HL-60 (cell line): ENCODE data around the gene ENDOV.

Source experiments
- DNase-seq, 2 experiments: peaks; one replicate each; pipeline ENCODE4 v3.0.0-alpha.2; 2010 to 2020; ENCODE audit warnings: low read depth in 1 of 2, low spot score in 1 of 2
- H3K27ac ChIP-seq: fragments of 250-450 bp; sonication (Bioruptor Pico); replicated peaks from 2 replicates; pipeline ENCODE4 v1.5.1; 2020; ENCODE audit warnings: mild to moderate bottlenecking, moderate library complexity
- H3K27me3 ChIP-seq: fragments of 250-450 bp; sonication (Bioruptor Pico); 2 replicates; pipeline ENCODE4 v1.5.1; 2021; ENCODE audit warnings: mild to moderate bottlenecking, moderate library complexity; ENCODE audit not compliant: insufficient read depth, poor library complexity, severe bottlenecking
- H3K4me3 ChIP-seq: replicated peaks from 2 replicates; pipeline ENCODE4 v1.5.1; 2011; ENCODE audit warnings: mild to moderate bottlenecking, control low read depth, low read length; ENCODE audit not compliant: insufficient read depth
- CTCF ChIP-seq: IDR thresholded peaks from one replicate; pipeline ENCODE4 v1.5.1; 2011; ENCODE audit warnings: low read length, control low read depth, inconsistent platforms; ENCODE audit not compliant: insufficient read depth
- GABPA ChIP-seq: IDR thresholded peaks from 2 replicates; pipeline ENCODE4 v1.6.1; 2012; ENCODE audit warnings: low read depth
- POLR2AphosphoS5 ChIP-seq: IDR thresholded peaks from 2 replicates; pipeline ENCODE4 v1.6.1; 2012; ENCODE audit warnings: low read depth
- SPI1 ChIP-seq: IDR thresholded peaks from 2 replicates; pipeline ENCODE4 v1.6.1; 2012; ENCODE audit warnings: low read depth, mild to moderate bottlenecking, borderline replicate concordance
- TF ChIP-seq, protein P1 (sequence below): IDR thresholded peaks from 2 replicates; pipeline ENCODE4 v1.6.1; 2012; ENCODE audit warnings: low read depth; ENCODE audit not compliant: insufficient replicate concordance

ENDOV gene

DNA sequence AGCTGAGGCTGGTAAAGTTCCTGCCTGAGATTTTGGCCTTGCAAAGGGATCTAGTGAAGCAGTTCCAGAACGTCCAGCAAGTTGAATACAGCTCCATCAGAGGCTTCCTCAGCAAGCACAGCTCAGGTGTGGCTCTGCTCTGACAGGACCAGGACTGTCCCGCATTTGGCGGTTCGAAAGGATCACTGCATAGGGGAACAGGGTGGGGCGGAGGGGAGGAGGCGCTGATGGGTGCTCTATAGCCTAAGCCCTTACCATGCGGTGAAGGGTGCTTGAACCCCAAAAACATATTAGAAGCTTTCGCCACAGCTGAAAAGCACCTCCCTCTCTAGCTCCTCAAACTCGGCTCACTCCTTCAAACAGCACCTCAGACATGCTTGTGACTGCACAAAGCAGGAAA is 29.9 kb upstream of the ENDOV start:
- Histone ChIP-seq H3K27ac (no peak overlapping the region), H3K27me3 (no peaks in the 10 kb centered on the region), H3K4me3 (no peak overlapping the region)
- TF ChIP-seq GABPA = no peak
- TF ChIP-seq CTCF = no peak
- TF ChIP-seq POLR2AphosphoS5 = no peak
- TF ChIP-seq, protein P1, sequence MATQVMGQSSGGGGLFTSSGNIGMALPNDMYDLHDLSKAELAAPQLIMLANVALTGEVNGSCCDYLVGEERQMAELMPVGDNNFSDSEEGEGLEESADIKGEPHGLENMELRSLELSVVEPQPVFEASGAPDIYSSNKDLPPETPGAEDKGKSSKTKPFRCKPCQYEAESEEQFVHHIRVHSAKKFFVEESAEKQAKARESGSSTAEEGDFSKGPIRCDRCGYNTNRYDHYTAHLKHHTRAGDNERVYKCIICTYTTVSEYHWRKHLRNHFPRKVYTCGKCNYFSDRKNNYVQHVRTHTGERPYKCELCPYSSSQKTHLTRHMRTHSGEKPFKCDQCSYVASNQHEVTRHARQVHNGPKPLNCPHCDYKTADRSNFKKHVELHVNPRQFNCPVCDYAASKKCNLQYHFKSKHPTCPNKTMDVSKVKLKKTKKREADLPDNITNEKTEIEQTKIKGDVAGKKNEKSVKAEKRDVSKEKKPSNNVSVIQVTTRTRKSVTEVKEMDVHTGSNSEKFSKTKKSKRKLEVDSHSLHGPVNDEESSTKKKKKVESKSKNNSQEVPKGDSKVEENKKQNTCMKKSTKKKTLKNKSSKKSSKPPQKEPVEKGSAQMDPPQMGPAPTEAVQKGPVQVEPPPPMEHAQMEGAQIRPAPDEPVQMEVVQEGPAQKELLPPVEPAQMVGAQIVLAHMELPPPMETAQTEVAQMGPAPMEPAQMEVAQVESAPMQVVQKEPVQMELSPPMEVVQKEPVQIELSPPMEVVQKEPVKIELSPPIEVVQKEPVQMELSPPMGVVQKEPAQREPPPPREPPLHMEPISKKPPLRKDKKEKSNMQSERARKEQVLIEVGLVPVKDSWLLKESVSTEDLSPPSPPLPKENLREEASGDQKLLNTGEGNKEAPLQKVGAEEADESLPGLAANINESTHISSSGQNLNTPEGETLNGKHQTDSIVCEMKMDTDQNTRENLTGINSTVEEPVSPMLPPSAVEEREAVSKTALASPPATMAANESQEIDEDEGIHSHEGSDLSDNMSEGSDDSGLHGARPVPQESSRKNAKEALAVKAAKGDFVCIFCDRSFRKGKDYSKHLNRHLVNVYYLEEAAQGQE = no peak
- no peak for TF ChIP-seq SPI1
- no peak for DNase-seq

DNA sequence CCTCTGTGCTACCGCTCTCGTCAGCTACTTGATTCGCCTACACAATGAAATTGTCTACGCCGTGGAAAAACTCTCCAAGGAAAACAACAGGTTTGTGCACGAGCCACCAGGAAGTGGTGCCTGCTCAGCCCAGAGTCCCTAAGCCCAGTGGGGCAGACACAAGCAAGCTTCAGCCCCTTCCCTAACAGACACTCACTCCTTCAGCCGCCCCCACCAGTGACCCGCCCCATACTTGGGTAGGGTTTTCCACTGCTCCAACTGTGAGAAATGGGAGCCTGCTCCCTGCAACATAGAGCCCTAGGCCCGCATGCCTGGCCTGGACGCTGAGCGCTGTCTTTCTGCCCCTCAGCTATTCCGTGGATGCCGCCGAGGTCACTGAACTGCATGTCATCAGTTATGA is 28.6 kb upstream of the ENDOV start:
- Histone ChIP-seq H3K27me3 (no peaks in the 10 kb centered on the region), H3K4me3 (no peak overlapping the region), H3K27ac (no peak overlapping the region)
- DNase-seq = no peak
- TF ChIP-seq CTCF (no peak), SPI1 (no peak), GABPA (no peak), POLR2AphosphoS5 (no peak)
- TF ChIP-seq, protein P1 = no peak

- DNase-seq = no peak
- Histone ChIP-seq H3K27ac (no peak overlapping the region), H3K4me3 (no peak overlapping the region), H3K27me3 (no peaks in the 10 kb centered on the region)
- no peak for TF ChIP-seq CTCF
- TF ChIP-seq POLR2AphosphoS5 = no peak
- TF ChIP-seq, protein P1 = no peak
- no peak for TF ChIP-seq SPI1
- no peak for TF ChIP-seq GABPA
Observed at GRCh38 chr17:80387071-80387470, 27.9 kb upstream of the ENDOV start.
